A172 (cell line): ENCODE results near the gene NRDE2. TPM values are rescaled to one million over a fixed set of nuclear protein-coding genes. Genes with fewer than 3 reads are reported as not detected.
A peak's percentile ranks its signal among the peaks of the same experiment; 100 is the strongest.
"Not testable (repeated sequence)": the region's sequence is repeated elsewhere in the genome, so short reads cannot be mapped to it uniquely, and the experiment has no call there.

Experiments
- DNase-seq: peaks from one replicate; pipeline ENCODE4 v3.0.0-alpha.2; 2015; ENCODE audit warnings: low spot score
- total RNA-seq: library from RNA; depleted of rRNA; stranded (reverse); fragments of >200 nt; shearing (Covaris generic); gene quantifications from 2 replicates; pipeline ENCODE4 v1.2.3, GENCODE V29; 2014; rRNA removed

Gene NRDE2
- total RNA-seq, 1 experiment from 2014 or later = 8.7 TPM

GRCh38 chr14:90272523-90272922 lies 59.2 kb downstream of the NRDE2 start:
- DNase-seq = no peak

GRCh38 chr14:90268420-90268819 lies 63.3 kb downstream of the NRDE2 start:
- no peak for DNase-seq

GRCh38 chr14:90266441-90267154 lies 65.1 kb downstream of the NRDE2 start:
- DNase-seq = no peak

- DNase-seq = no peak
These were observed 67.8 kb downstream of the NRDE2 start for GRCh38 chr14:90263748-90264449.

- peak; percentile 88 for DNase-seq
These were observed 75.2 kb downstream of the NRDE2 start, which contains the start of gene PSMC1 for GRCh38 chr14:90256354-90257131. PSMC1 (plus strand) TSS chr14:90256553; CDS start chr14:90256598, 45 bp downstream.

GRCh38 chr14:90255871-90256270 lies 75.9 kb downstream of the NRDE2 start:
- DNase-seq = no peak

- DNase-seq = no peak
These were observed 77.9 kb downstream of the NRDE2 start for GRCh38 chr14:90253826-90254225.

GRCh38 chr14:90248594-90248993 lies 83.1 kb downstream of the NRDE2 start:
- DNase-seq = no peak

GRCh38 chr14:90247441-90247840 lies 84.3 kb downstream of the NRDE2 start:
- not testable (repeated sequence) for DNase-seq

- no peak for DNase-seq
These were observed 84.8 kb downstream of the NRDE2 start for GRCh38 chr14:90246936-90247335.

- DNase-seq = no peak
These were observed 89.3 kb downstream of the NRDE2 start for GRCh38 chr14:90242444-90242843.

- DNase-seq = no peak
These were observed 92.6 kb downstream of the NRDE2 start for GRCh38 chr14:90239139-90239538.

GRCh38 chr14:90235179-90235976 lies 96.4 kb downstream of the NRDE2 start:
- DNase-seq = peak; percentile 73

GRCh38 chr14:90229942-90230341 lies 101.8 kb downstream of the NRDE2 start:
- DNase-seq = not testable (repeated sequence)

GRCh38 chr14:90228478-90228877 lies 103.3 kb downstream of the NRDE2 start:
- DNase-seq = no peak

Other genes starting within 250 kb of the NRDE2 start
- gene PSMC1, start 75.4 kb downstream of the NRDE2 start, total RNA-seq = 677 and 742 TPM in 2 replicates
- 395 and 420 TPM in 2 replicates for gene CALM1, start 65.1 kb upstream of the NRDE2 start, total RNA-seq